SJCRH30 (cell line): Measurements from ENCODE around the gene KLHL8. TPM values are rescaled to one million over a fixed set of nuclear protein-coding genes. Genes with fewer than 3 reads are reported as not detected.

Source experiments
- DNase-seq, 2 experiments: peaks; one replicate each; pipeline ENCODE4 v3.0.0-alpha.2; 2015 to 2020
- H3K27ac ChIP-seq: fragments of 250-450 bp; sonication (Bioruptor Pico); 2 replicates; pipeline ENCODE4 v1.5.1; 2020; ENCODE audit warnings: mild to moderate bottlenecking, moderate library complexity
- H3K27me3 ChIP-seq: fragments of 250-450 bp; sonication (Bioruptor Pico); 2 replicates; pipeline ENCODE4 v1.5.1; 2020; ENCODE audit warnings: mild to moderate bottlenecking, moderate library complexity
- H3K36me3 ChIP-seq: fragments of 250-450 bp; sonication (Bioruptor Pico); 2 replicates; pipeline ENCODE4 v1.5.1; 2020; ENCODE audit warnings: mild to moderate bottlenecking, moderate library complexity
- H3K4me1 ChIP-seq: fragments of 250-450 bp; sonication (Bioruptor Pico); 2 replicates; pipeline ENCODE4 v1.5.1; 2020; ENCODE audit warnings: mild to moderate bottlenecking, moderate library complexity
- H3K4me3 ChIP-seq: fragments of 250-450 bp; sonication (Bioruptor Pico); 2 replicates; pipeline ENCODE4 v1.5.1; 2020; ENCODE audit warnings: mild to moderate bottlenecking, moderate library complexity
- H3K9me3 ChIP-seq: fragments of 250-450 bp; sonication (Bioruptor Pico); replicated peaks from 2 replicates; pipeline ENCODE4 v1.5.1; 2020; ENCODE audit warnings: mild to moderate bottlenecking, moderate library complexity
- total RNA-seq: library from RNA; depleted of rRNA; stranded (reverse); fragments of >200 nt; shearing (Covaris generic); gene quantifications from 2 replicates; pipeline ENCODE4 v1.2.3, GENCODE V29; 2014; rRNA removed

The KLHL8 gene
- 16.7 and 19.4 TPM in 2 replicates for total RNA-seq

DNA sequence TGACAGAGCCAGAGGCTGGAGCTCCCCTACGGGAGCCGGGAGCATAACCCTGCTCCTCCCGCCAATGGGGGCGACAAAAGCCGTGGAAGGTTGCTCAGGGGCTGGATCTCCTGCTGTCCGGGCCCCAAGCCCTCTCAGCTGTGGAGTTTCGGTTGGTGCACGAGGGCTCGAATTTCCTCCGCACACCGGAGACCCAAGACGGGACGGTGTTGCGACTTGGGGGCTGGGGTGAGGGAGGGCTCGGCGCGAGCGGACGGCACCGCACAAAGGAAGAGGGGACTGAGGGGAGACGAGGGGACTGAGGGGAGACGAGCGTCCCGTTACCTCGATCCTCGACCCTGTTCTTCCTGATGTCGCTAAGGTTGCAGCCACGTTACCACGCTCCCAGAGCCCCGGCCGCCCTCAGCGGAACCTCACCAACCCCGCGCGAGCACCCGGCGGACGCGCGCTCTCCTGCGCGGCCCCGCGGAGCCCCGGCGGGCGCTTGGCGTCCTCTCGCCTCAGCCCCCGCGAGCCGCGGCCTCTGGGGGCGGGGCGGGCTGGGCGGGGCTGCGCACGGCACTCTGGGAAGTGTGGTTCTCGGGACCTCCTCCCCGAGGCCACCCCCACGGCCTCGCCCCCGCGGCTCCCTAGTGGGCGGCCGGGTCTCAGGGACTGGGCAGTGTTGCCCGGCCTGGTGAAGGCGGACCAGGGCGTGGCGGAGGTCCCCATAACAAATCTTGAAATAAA, at the start of gene KLHL8:
Gene KLHL8, minus strand, starts transcription at position 525 of the 729 bp plus-strand sequence. CDS start 25,079 bp downstream, outside the sequence.
- Histone ChIP-seq H3K4me3 (peak within 1 kb of the TSS; percentile 93), H3K36me3 (no peaks in the 10 kb centered on the region), H3K9me3 (no peaks in the 10 kb centered on the region), H3K4me1 (no peaks in the 10 kb centered on the region), H3K27ac (peak within 1 kb of the TSS; percentile 83), H3K27me3 (no peaks in the 10 kb centered on the region)
- DNase-seq, result peak; percentile 89 to 93

DNA sequence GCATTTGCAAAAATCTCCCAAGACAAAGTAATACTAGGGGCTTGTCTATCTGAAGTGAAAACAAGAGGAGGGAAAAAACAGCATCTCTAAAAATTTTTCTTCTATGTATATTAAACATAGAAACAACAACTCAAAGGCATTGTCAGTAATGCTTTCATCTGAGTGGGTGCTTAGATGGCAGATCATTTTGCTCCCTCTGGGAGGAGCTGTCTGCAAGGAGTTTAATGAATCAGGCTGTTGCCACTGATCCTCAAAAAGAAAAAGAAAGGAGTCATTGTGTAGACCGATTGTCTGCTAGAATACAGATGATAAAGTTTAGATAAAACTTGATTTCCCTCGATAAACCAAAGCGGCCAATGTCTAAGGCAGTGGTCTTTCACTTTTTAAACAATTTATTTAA, 49.7 kb upstream of the KLHL8 start:
- no peaks in the 10 kb centered on the region for H3K27me3 ChIP-seq
- peaks cover 14% of the 10 kb centered on the region for H3K4me1 ChIP-seq
- no peak overlapping the region for H3K27ac ChIP-seq
- no peaks in the 10 kb centered on the region for H3K36me3 ChIP-seq
- peak; percentile 41 to 72 for DNase-seq
- H3K9me3 ChIP-seq, result no peaks in the 10 kb centered on the region
- no peak overlapping the region for H3K4me3 ChIP-seq

DNA sequence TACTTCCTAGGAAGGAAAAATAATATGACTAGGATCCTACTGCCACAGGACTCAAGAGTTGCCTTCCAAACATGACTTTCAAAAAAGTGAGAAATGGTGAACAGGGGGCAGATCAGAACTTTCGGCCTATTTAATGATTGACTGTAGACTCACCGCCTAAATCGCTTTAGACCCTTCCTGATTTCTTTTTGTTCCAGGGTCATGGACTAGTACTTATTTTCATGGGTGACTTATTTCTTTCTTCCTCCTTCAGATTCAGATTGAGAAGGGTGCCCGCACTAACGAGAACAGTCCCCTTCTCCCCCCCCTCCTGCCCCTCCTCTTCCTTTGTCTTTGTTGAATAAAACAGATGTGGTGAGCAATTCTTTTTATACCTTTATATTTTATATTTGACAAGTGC, 48.0 kb upstream of the KLHL8 start:
- H3K4me3 ChIP-seq, result no peak overlapping the region
- DNase-seq, result no peak
- H3K27me3 ChIP-seq, result no peaks in the 10 kb centered on the region
- peaks cover 9% of the 10 kb centered on the region; the same call in 1 of the 2 replicates for H3K4me1 ChIP-seq
- H3K9me3 ChIP-seq, result no peaks in the 10 kb centered on the region
- H3K27ac ChIP-seq, result no peak overlapping the region
- H3K36me3 ChIP-seq, result no peaks in the 10 kb centered on the region

DNA sequence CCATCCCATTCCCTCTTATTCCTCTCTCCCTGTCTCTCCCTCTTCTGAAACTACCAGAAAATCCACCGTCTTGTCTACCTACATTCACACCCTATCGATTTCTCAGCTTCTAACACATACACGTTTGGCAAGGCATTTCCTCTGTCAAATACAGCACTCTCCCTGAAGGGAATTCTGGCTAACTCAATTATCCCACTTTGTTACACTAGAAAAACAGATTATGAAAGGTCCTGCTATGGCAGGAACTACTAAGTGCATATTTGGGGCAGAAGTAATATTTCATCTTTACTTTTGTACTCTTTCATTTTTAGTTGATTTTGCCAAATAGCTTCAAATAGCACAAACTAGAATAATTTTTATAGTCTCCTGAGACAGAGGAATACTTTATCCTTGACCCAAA, 46.6 kb upstream of the KLHL8 start:
- Histone ChIP-seq H3K4me3 (no peak overlapping the region), H3K27ac (no peak overlapping the region), H3K27me3 (no peaks in the 10 kb centered on the region), H3K36me3 (no peaks in the 10 kb centered on the region), H3K9me3 (no peaks in the 10 kb centered on the region), H3K4me1 (peaks cover 9% of the 10 kb centered on the region; the same call in 1 of the 2 replicates)
- DNase-seq, result no peak

DNA sequence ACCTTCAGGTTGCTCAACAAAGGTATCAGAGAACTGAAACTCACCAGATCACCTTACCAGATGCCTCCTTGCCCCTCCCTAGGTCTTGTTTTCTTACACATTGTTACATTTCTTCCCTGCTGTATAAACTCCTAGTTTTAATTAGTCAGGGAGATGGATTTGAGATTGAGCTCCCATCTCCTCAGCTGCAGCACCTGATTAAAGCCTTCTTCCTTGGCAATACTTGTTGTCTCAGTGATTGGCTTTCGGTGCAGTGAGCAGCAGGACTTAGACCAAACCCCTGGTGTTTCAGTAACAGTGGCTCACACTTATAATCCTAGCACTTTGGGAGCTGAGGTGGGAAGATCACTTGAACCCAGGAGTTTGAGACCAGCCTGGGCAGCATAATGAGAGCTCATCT, 42.5 kb upstream of the KLHL8 start:
- H3K4me1 ChIP-seq, result no peaks in the 10 kb centered on the region
- H3K9me3 ChIP-seq, result no peaks in the 10 kb centered on the region; the same call in 1 of the 2 replicates
- DNase-seq, result no peak
- H3K36me3 ChIP-seq, result no peaks in the 10 kb centered on the region
- H3K4me3 ChIP-seq, result no peak overlapping the region
- H3K27ac ChIP-seq, result no peak overlapping the region
- H3K27me3 ChIP-seq, result no peaks in the 10 kb centered on the region

DNA sequence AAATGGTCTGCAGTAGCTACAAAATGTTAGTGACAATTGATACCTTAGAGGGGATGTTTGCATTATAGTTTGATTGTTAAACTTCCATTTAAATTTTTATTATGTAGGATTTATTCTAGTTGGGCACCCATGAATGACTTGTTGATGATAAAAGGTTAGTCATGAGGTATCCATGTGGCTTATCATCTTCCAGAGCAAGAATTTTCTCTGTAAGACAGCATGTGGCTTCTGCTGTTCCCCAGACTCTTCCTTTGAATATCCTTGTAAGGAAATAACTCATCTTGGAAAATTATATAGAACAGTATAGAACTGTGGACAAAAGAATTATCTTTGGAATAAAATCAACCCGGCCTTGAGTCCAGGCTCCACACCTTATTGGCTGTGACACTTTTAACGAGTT, 40.1 kb upstream of the KLHL8 start:
- Histone ChIP-seq H3K27ac (no peak overlapping the region), H3K4me3 (no peak overlapping the region), H3K36me3 (no peaks in the 10 kb centered on the region), H3K4me1 (no peaks in the 10 kb centered on the region), H3K27me3 (no peaks in the 10 kb centered on the region), H3K9me3 (no peaks in the 10 kb centered on the region; the same call in 1 of the 2 replicates)
- DNase-seq, result no peak

DNA sequence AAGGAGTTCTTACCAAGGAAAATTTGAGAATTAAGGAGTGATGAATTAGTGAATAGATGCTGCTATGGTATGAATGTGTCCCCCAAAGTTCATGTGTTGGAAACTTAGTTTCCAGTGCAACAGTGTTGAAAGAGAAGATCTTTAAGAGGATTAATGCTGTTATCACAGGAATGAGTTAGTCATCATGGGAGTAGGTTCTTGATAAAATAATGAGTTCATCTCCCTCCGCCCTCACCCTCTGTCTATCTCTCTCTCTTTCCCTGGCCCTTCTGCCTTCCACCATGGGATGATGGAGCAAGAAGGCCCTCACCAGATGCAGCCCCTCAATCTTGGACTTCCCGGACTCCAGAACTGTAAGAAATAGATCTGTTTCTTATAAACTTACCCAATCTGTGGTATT, 38.3 kb upstream of the KLHL8 start:
- H3K9me3 ChIP-seq, result no peaks in the 10 kb centered on the region; the same call in 1 of the 2 replicates
- no peaks in the 10 kb centered on the region for H3K4me1 ChIP-seq
- H3K36me3 ChIP-seq, result no peaks in the 10 kb centered on the region
- no peak for DNase-seq
- H3K27ac ChIP-seq, result no peak overlapping the region
- H3K27me3 ChIP-seq, result no peaks in the 10 kb centered on the region
- no peak overlapping the region for H3K4me3 ChIP-seq

DNA sequence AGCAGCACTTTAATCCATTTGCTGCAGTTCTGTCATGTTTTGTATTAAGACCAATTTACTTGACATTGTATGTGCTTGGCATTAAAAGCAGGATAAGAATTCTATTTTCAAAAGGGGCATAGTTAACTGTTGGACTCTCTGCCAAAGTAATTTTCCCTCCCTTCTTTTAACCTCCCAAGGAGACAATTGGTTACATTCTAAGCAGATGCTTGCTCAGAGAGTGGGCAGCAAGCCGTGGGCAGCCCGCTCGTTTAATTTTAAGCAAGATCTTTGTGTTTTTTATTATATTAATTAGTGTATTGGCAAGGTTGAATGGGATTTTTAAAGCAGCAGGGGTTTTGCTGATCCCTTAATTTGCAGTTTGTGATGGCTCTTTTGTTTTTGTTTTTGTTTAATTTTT, 37.1 kb upstream of the KLHL8 start:
- no peak for DNase-seq
- Histone ChIP-seq H3K9me3 (no peaks in the 10 kb centered on the region; the same call in 1 of the 2 replicates), H3K36me3 (no peaks in the 10 kb centered on the region), H3K27ac (no peak overlapping the region), H3K27me3 (no peaks in the 10 kb centered on the region), H3K4me1 (no peaks in the 10 kb centered on the region), H3K4me3 (no peak overlapping the region)

DNA sequence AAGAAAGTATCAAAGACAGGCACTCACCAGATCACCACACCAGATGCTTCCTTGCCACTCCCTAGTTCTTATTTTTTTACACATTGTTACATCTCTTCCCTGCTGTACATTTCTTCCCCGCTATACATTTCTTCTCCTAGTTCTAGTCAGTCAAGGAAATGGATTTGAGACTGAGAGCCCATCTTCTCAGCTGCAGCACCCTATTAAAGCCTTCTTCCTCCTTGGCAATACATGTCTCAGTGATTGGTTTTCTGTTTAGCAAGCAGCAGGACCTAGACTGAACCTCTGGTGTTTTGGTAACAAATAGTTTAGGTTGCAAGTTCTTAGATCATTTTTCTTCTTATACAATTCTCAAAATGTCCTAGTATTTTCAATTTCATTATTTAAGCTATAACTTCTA, 35.3 kb upstream of the KLHL8 start:
- H3K36me3 ChIP-seq, result no peaks in the 10 kb centered on the region
- no peaks in the 10 kb centered on the region; the same call in 1 of the 2 replicates for H3K9me3 ChIP-seq
- no peak overlapping the region for H3K27ac ChIP-seq
- no peak for DNase-seq
- no peaks in the 10 kb centered on the region for H3K27me3 ChIP-seq
- H3K4me3 ChIP-seq, result no peak overlapping the region
- no peaks in the 10 kb centered on the region for H3K4me1 ChIP-seq

DNA sequence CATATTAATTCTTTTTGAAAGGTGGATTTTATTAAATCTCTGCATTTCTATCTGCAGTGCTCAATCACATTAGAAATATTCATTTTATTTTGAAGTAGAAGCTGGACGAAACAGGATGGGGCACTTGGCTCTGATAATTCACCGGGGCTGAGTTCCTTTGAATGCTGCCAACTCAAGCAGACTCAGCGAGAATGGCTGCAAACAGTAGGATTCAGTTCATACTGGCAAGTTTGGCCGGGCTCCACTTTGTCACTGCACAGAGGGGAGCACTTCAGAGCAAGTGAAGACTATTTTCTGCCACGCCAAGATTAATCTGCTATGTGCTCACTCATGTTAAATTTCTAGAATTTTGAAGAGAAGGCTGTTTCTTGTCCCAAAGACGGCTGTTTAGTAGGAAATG, 30.7 kb upstream of the KLHL8 start:
- Histone ChIP-seq H3K4me3 (no peak overlapping the region), H3K27ac (no peak overlapping the region), H3K4me1 (no peaks in the 10 kb centered on the region), H3K36me3 (no peaks in the 10 kb centered on the region), H3K27me3 (no peaks in the 10 kb centered on the region), H3K9me3 (0 out of 2 replicates have a peak, but pooled peaks cover 6% of the 10 kb centered on the region)
- no peak for DNase-seq

DNA sequence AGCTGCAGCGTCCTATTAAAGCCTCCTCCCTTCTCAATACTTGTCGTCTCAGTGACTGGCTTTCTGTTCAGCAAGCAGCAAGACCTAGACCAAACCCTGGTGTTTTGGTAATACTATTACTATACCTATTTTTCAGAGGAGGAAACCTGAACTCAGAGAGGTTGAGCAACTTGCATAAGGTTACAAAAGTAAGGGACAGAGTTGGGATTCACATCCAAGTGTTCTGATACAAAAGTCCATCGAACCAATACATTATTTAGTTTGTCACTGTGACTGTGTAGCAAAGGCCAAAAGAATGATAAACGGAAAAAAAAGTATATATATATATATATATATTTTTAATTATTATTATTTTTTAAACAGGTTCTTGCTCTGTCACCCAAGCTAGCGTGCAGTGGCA, 29.9 kb upstream of the KLHL8 start:
- no peak overlapping the region for H3K27ac ChIP-seq
- H3K9me3 ChIP-seq, result 0 out of 2 replicates have a peak, but pooled peaks cover 6% of the 10 kb centered on the region
- H3K4me3 ChIP-seq, result no peak overlapping the region
- H3K4me1 ChIP-seq, result no peaks in the 10 kb centered on the region
- no peak for DNase-seq
- no peaks in the 10 kb centered on the region for H3K36me3 ChIP-seq
- H3K27me3 ChIP-seq, result no peaks in the 10 kb centered on the region

DNA sequence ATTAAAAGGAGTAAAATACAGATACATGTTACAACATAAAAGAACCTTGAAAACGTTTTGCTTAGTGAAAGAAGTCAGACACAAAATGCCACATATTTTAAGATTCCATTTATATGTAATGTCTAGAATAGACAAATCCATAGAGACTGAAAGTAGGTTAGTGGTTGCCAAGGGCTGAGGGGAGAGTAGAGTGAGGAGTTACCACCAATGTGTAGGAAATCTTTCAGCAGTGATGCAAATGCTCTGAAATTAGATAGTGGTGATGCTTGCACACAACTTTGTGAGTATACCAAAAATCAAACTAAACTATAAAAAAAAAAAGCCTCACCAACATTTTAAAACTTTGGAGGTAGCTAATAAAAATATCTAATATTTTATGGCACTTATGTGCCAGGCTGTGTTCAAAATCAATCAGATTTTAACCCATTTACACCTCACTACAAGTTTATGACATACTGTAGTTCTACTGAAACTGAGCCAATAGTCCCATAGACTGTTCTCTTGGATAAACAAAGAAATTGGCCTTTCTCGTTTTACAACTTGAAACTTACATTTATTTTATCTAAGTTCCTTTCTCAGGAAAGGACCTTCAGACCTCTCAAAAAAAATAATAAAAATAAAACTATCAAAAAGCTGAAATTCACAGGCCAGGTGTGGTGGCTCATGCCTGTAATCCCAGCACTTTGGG, 29.1 kb upstream of the KLHL8 start:
- Histone ChIP-seq H3K4me3 (no peak overlapping the region), H3K4me1 (no peaks in the 10 kb centered on the region), H3K27me3 (no peaks in the 10 kb centered on the region), H3K9me3 (0 out of 2 replicates have a peak, but pooled peaks cover 6% of the 10 kb centered on the region), H3K27ac (no peak overlapping the region), H3K36me3 (no peaks in the 10 kb centered on the region)
- DNase-seq, result no peak

DNA sequence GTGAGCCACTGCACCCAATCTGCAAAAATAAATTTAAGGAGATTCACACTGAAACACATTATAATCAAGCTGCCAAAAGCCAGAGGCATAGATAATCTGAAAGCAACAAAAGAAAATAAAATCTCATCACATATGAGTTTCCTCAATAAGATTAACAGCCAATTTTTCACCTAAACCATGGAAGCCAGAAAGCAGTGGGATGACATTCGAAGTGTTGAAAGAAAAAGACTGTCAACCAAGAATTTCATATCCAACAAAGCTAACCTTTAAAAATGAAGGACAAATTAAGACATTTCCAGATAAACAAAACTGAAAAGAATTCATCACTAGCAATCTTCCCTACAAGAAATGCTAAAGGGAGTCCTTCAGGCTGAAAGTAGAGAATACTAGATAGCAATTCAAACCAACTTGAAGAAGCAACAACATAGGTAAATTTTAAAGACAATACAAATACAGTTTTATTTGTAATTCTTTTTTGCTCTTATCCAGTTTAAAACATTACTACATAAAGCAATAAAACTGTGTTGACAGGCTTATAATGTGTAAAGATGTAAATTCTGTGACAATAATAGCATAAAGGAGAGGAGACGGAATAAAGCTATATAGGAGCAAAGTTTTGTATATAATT, 23.1 kb upstream of the KLHL8 start:
- Histone ChIP-seq H3K36me3 (no peaks in the 10 kb centered on the region), H3K4me1 (no peaks in the 10 kb centered on the region), H3K4me3 (no peak overlapping the region), H3K9me3 (peaks cover 3% of the 10 kb centered on the region; the same call in 1 of the 2 replicates), H3K27ac (no peak overlapping the region), H3K27me3 (no peaks in the 10 kb centered on the region)
- peak in 1 of 2 experiments; percentile 19 for DNase-seq

DNA sequence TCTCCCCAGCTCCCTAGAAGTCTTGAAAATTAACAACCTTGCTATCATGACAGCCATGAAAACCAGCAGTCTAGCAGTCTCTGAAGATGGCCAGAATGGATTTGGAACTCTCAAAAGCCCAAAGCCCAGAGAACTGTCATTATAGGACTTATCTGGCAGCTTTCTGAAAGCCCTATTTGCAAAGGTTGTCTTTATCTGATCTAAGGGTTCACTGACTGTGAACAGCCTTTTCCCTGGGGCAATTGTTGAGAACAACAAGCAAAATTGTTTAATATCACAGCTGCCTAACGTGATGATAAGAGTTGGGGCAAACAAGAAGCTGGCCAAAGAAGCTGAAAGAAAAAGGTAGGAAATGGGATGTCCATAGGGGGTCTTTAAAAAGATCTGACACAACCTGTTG, 20.9 kb upstream of the KLHL8 start:
- DNase-seq, result no peak
- H3K9me3 ChIP-seq, result no peaks in the 10 kb centered on the region; the same call in 1 of the 2 replicates
- H3K4me3 ChIP-seq, result no peak overlapping the region
- H3K4me1 ChIP-seq, result no peaks in the 10 kb centered on the region
- H3K27ac ChIP-seq, result no peak overlapping the region
- H3K36me3 ChIP-seq, result no peaks in the 10 kb centered on the region
- no peaks in the 10 kb centered on the region for H3K27me3 ChIP-seq

DNA sequence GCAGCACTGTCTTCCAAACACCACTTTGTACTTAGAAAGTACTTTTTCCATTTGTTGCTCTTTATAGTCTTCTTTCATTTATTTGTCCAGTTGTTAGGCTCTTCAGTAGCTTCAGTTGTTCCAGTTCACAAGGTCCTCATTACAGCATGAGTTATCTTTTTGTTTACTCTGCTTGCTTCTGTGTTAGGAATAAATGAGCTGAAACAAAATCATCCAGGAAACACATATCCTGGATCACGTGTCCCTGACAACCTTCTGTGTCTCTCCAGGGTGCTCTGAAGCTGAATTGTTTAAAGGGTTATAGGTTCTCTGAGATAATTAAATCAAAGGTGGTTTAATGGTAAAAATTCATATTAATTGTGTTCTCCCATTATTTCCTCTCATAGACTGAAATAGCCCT, 19.9 kb upstream of the KLHL8 start:
- no peaks in the 10 kb centered on the region for H3K27me3 ChIP-seq
- no peak overlapping the region for H3K4me3 ChIP-seq
- no peaks in the 10 kb centered on the region for H3K4me1 ChIP-seq
- no peaks in the 10 kb centered on the region; the same call in 1 of the 2 replicates for H3K9me3 ChIP-seq
- DNase-seq, result no peak
- H3K36me3 ChIP-seq, result no peaks in the 10 kb centered on the region
- H3K27ac ChIP-seq, result no peak overlapping the region
